ENCODE measurements around the gene GUCD1.

GUCD1 gene

DNA sequence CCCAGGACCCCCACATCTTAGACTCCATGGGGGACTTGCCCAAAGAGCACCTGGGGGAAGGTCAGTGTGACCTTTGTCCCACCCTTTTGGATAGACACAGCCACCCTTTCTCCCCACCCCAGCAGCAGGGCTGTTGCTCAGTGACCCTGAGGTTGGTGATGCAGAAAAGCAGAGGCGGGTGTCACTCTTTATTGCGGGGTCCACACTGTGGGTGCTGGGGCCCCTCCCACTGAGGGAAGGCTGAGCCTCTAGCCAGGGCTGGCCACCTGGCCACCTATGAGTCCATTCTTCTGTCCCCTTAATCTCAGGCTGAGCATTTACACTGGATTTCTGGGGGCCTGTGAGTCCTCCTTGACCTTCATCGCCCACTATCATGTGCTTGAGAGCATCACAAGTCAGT, 30.5 kb upstream of the GUCD1 start:
- DNase-seq (ENCODE audit: low read depth): no peak
- no peak overlapping the region for H3K4me3 ChIP-seq (ENCODE audit: low read depth, low read length)
- TF ChIP-seq CTCF (IDR thresholded peaks at IDR 0.05; ENCODE audit: low read depth, low read length): no peak
- TF ChIP-seq MYC (IDR thresholded peaks at IDR 0.05; ENCODE audit: low read depth, low read length): no peak

GRCh38 chr22:24584871-24585411, 30.0 kb upstream of the GUCD1 start:
- no peak overlapping the region for H3K4me3 ChIP-seq (ENCODE audit: low read depth, low read length)
- DNase-seq (ENCODE audit: low read depth): no peak
- TF ChIP-seq MYC (IDR thresholded peaks at IDR 0.05; ENCODE audit: low read depth, low read length): no peak
- TF ChIP-seq CTCF (IDR thresholded peaks at IDR 0.05; ENCODE audit: low read depth, low read length): no peak
- TF ChIP-seq, protein P1, sequence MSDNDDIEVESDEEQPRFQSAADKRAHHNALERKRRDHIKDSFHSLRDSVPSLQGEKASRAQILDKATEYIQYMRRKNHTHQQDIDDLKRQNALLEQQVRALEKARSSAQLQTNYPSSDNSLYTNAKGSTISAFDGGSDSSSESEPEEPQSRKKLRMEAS (IDR thresholded peaks at IDR 0.05; ENCODE audit: low read depth, low read length): no peak
- no peak for TF ChIP-seq POLR2A (IDR thresholded peaks at IDR 0.05; ENCODE audit: extremely low read depth, insufficient read length)

- no peak overlapping the region for H3K4me3 ChIP-seq (ENCODE audit: low read depth, low read length)
- no peak for TF ChIP-seq CTCF (IDR thresholded peaks at IDR 0.05; ENCODE audit: low read depth, low read length)
- TF ChIP-seq POLR2A (IDR thresholded peaks at IDR 0.05; ENCODE audit: extremely low read depth, insufficient read length): no peak
- TF ChIP-seq, protein P1 (IDR thresholded peaks at IDR 0.05; ENCODE audit: low read depth, low read length): no peak
- no peak for TF ChIP-seq MYC (IDR thresholded peaks at IDR 0.05; ENCODE audit: low read depth, low read length)
- DNase-seq (ENCODE audit: low read depth): no peak
Measured at GRCh38 chr22:24584166-24584790, 29.3 kb upstream of the GUCD1 start.

DNA sequence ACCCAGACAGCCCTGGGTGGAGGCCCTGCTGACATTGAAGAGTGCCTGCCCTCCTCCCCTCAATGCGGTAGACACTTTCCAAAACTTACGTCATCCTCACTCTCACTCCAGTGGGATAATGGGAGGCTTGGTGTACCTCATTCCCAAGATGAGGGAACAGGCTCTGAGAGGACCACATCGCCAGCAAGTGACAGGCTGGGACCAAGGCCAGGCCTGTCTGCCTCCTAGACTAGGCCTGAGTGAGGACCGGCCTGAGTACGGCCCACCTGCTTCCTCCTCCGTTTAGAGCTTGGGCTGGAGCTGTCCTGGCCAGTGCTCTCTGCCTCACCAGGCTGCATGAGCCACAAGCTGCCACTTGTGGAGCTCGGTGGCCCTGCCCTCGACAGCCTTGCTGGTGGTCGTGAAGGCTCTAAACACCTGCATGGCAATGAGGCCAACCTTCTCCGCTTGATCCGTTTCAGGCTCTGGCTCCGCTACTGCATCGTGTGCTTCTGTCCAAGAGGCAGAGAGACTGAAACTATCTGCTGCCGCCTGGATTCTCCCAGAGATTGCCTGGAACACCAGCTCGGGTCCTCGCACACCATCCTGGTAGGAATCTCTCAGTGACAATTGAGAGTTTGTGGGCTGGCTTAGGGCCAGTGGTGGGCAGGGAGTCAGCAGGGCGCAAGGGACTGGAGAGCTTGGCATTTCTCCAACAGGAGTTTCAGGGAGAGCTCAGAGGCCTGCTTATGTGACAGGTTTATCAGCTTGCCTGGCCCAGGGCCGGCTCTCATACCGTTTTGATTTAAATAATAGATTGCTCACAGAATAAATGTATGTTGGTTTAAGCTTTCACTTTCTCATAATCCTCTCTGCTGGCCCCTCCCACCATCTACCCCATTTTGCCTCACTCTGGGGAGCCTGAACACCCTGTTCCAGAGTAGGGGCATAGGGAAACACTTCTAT, 28.6 kb upstream of the GUCD1 start:
- TF ChIP-seq, protein P1 (IDR thresholded peaks at IDR 0.05; ENCODE audit: low read depth, low read length): no peak
- no peak for TF ChIP-seq POLR2A (IDR thresholded peaks at IDR 0.05; ENCODE audit: extremely low read depth, insufficient read length)
- no peak for TF ChIP-seq CTCF (IDR thresholded peaks at IDR 0.05; ENCODE audit: low read depth, low read length)
- TF ChIP-seq MYC (IDR thresholded peaks at IDR 0.05; ENCODE audit: low read depth, low read length): no peak

GRCh38 chr22:24582056-24582814, 27.3 kb upstream of the GUCD1 start:
- H3K4me3 ChIP-seq (ENCODE audit: low read depth, low read length): no peak overlapping the region
- no peak for TF ChIP-seq CTCF (IDR thresholded peaks at IDR 0.05; ENCODE audit: low read depth, low read length)
- TF ChIP-seq POLR2A (IDR thresholded peaks at IDR 0.05; ENCODE audit: extremely low read depth, insufficient read length): no peak
- TF ChIP-seq, protein P1 (IDR thresholded peaks at IDR 0.05; ENCODE audit: low read depth, low read length): no peak
- TF ChIP-seq MYC (IDR thresholded peaks at IDR 0.05; ENCODE audit: low read depth, low read length): no peak
- DNase-seq (ENCODE audit: low read depth): no peak

More for the DNA sequence above, 28.6 kb upstream of the GUCD1 start:
- DNase-seq (ENCODE audit: low read depth): no peak
- no peak overlapping the region for H3K4me3 ChIP-seq (ENCODE audit: low read depth, low read length)

Measured in NB4 (cell line).